ENCODE measurements around the gene TTL.

The TTL gene

GRCh38 chr2:112580084-112580483 is 98.1 kb downstream of the TTL start:
- in situ Hi-C loops (cut with MboI; ENCODE audit: low sequenced_read_pairs) = no loop called here

- in situ Hi-C loops (cut with MboI; ENCODE audit: low sequenced_read_pairs) = no loop called here
Measured at GRCh38 chr2:112582314-112582746, 100.4 kb downstream of the TTL start.

GRCh38 chr2:112583497-112584133 is 101.7 kb downstream of the TTL start:
- in situ Hi-C loops (cut with MboI; ENCODE audit: low sequenced_read_pairs) = no loop called here

- in situ Hi-C loops (cut with MboI; ENCODE audit: low sequenced_read_pairs) = no loop called here
Measured at GRCh38 chr2:112584134-112584890, 102.4 kb downstream of the TTL start, which contains the start of gene CHCHD5. Gene CHCHD5, plus strand, starts transcription at chr2:112584609. Its CDS starts 39 bp downstream, at chr2:112584648.

GRCh38 chr2:112584891-112585250 is 102.9 kb downstream of the TTL start:
- in situ Hi-C loops (cut with MboI; ENCODE audit: low sequenced_read_pairs) = no loop called here

- in situ Hi-C loops (cut with MboI; ENCODE audit: low sequenced_read_pairs) = no loop called here
Measured at GRCh38 chr2:112585400-112585799, 103.4 kb downstream of the TTL start.

- in situ Hi-C loops (cut with MboI; ENCODE audit: low sequenced_read_pairs) = no loop called here
Measured at GRCh38 chr2:112585873-112586464, 104.0 kb downstream of the TTL start.

GRCh38 chr2:112588611-112589045 is 106.7 kb downstream of the TTL start:
- in situ Hi-C loops (cut with MboI; ENCODE audit: low sequenced_read_pairs) = no loop called here
